ENCODE measurements around the gene LACRT. TPM values are rescaled to one million over a fixed set of nuclear protein-coding genes. Genes with fewer than 3 reads are reported as not detected.

The LACRT gene
- total and polyA plus RNA-seq, 2 of the 4 experiments (the other 2 are of a cell fraction): not detected

DNA sequence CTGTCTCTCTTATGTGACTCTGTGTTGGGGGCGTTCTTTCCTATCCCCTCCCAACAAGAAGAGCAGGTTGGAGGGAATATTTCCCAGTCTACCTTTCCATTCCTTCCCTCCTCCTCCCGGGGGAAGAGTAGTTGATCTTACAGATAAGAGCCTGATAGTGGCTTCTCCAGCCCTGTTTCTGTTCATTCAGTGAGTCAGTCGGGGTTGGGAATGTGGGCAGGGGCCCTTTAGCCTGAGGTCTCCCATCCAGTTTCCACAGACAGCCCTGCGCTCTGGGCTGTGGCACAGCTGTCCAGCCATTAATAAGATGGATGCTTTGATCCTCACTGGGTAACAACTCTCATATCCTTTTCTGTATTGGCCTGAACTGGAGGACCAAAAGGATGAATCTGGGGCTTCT, 28.1 kb downstream of the LACRT start:
- H3K36me3 ChIP-seq (ENCODE audit: control insufficient read depth, insufficient read depth, low read length): no peaks in the 10 kb centered on the region
- H2AK5ac ChIP-seq (ENCODE audit: low read depth, low read length): no peak overlapping the region
- no peak overlapping the region for H3K23ac ChIP-seq (ENCODE audit: low read depth, low read length)
- ChIA-PET CTCF (no interaction called here), POLR2A (ENCODE audit: unreplicated experiment) (no interaction called here)
- BruUV-seq (replicated peaks): no TSS peak
- dilution Hi-C loops (cut with HindIII; ENCODE audit: low sequenced_read_pairs, unreplicated experiment) (no loop called here), intact Hi-C loops (cut with micrococcal nuclease) (no loop called here), in situ Hi-C loops (cut with MboI; ENCODE audit: low sequenced_read_pairs) (no loop called here)
- H4K8ac ChIP-seq (ENCODE audit: low read depth in 2 of 2, low read length in 2 of 2): no peak overlapping the region
- no peak overlapping the region for H3K14ac ChIP-seq (replicated peaks; ENCODE audit: low read depth, low read length)
- peaks cover 2% of the 10 kb centered on the region; the same call in 1 of the 2 replicates for H3K27me3 ChIP-seq (ENCODE audit: control insufficient read depth, insufficient read depth, low read length)
- no peak overlapping the region for H2BK20ac ChIP-seq (ENCODE audit: low read depth, low read length)
- no CpG with 5 or more reads among the region's 4 CpGs for WGBS, 2 experiments (ENCODE audit: extremely low coverage in 2 of 2, insufficient read length in 1 of 2)
- no peak for DNase-seq
- no peak overlapping the region for H3K4me2 ChIP-seq (ENCODE audit: low read depth, low read length)
- no peaks in the 10 kb centered on the region for H3K9me1 ChIP-seq (ENCODE audit: insufficient read depth, low read length)
- no peak overlapping the region for H3K18ac ChIP-seq (ENCODE audit: low read depth, low read length)
- H3K9me3 ChIP-seq (ENCODE audit: control insufficient read depth, insufficient read depth, low read length): no peaks in the 10 kb centered on the region
- no peak overlapping the region for H4K91ac ChIP-seq (ENCODE audit: insufficient read depth, low read depth, low read length)
- no peak overlapping the region for H3K56ac ChIP-seq (ENCODE audit: extremely low read depth, insufficient read depth, low read length)
- no peaks in the 10 kb centered on the region for H4K20me1 ChIP-seq (ENCODE audit: insufficient read depth, low read length)
- no peak overlapping the region for H2BK5ac ChIP-seq (ENCODE audit: low read depth, low read length, poor library complexity, severe bottlenecking)
- no peak for TF ChIP-seq RFX5 (IDR thresholded peaks at IDR 0.05; ENCODE audit: low read depth, low read length)
- TF ChIP-seq CHD1 (IDR thresholded peaks at IDR 0.05; ENCODE audit: low read depth, low read length): no peak
- TF ChIP-seq, protein P1, sequence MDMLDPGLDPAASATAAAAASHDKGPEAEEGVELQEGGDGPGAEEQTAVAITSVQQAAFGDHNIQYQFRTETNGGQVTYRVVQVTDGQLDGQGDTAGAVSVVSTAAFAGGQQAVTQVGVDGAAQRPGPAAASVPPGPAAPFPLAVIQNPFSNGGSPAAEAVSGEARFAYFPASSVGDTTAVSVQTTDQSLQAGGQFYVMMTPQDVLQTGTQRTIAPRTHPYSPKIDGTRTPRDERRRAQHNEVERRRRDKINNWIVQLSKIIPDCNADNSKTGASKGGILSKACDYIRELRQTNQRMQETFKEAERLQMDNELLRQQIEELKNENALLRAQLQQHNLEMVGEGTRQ (IDR thresholded peaks at IDR 0.05; ENCODE audit: low read depth, low read length): no peak
- no peak for TF ChIP-seq MAZ (IDR thresholded peaks at IDR 0.05; ENCODE audit: borderline replicate concordance, low read depth, low read length)
- TF ChIP-seq, protein P2, sequence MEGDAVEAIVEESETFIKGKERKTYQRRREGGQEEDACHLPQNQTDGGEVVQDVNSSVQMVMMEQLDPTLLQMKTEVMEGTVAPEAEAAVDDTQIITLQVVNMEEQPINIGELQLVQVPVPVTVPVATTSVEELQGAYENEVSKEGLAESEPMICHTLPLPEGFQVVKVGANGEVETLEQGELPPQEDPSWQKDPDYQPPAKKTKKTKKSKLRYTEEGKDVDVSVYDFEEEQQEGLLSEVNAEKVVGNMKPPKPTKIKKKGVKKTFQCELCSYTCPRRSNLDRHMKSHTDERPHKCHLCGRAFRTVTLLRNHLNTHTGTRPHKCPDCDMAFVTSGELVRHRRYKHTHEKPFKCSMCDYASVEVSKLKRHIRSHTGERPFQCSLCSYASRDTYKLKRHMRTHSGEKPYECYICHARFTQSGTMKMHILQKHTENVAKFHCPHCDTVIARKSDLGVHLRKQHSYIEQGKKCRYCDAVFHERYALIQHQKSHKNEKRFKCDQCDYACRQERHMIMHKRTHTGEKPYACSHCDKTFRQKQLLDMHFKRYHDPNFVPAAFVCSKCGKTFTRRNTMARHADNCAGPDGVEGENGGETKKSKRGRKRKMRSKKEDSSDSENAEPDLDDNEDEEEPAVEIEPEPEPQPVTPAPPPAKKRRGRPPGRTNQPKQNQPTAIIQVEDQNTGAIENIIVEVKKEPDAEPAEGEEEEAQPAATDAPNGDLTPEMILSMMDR (conservative IDR thresholded peaks at IDR 0.05; ENCODE audit: low read depth, low read length): no peak
- TF ChIP-seq POLR2A (IDR thresholded peaks at IDR 0.05; ENCODE audit: low read depth, low read length): no peak
- TF ChIP-seq CEBPB (IDR thresholded peaks at IDR 0.05; ENCODE audit: low read depth, low read length): no peak
- no peak for TF ChIP-seq MXI1 (IDR thresholded peaks at IDR 0.05; ENCODE audit: borderline replicate concordance, low read depth, low read length)
- no peak for TF ChIP-seq SMC3 (IDR thresholded peaks at IDR 0.05; ENCODE audit: low read depth, low read length)
- TF ChIP-seq MAFK (IDR thresholded peaks at IDR 0.05; ENCODE audit: low read depth, low read length): no peak
- TF ChIP-seq RAD21 (IDR thresholded peaks at IDR 0.05; ENCODE audit: low read length): no peak
- no peak for TF ChIP-seq BHLHE40 (IDR thresholded peaks at IDR 0.05; ENCODE audit: low read depth, low read length)
- no peak for TF ChIP-seq NFE2L2 (IDR thresholded peaks at IDR 0.05; ENCODE audit: low read depth, low read length)
- TF ChIP-seq, protein P3, sequence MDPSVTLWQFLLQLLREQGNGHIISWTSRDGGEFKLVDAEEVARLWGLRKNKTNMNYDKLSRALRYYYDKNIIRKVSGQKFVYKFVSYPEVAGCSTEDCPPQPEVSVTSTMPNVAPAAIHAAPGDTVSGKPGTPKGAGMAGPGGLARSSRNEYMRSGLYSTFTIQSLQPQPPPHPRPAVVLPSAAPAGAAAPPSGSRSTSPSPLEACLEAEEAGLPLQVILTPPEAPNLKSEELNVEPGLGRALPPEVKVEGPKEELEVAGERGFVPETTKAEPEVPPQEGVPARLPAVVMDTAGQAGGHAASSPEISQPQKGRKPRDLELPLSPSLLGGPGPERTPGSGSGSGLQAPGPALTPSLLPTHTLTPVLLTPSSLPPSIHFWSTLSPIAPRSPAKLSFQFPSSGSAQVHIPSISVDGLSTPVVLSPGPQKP (IDR thresholded peaks at IDR 0.05; ENCODE audit: borderline replicate concordance, low read depth, low read length): no peak
- TF ChIP-seq RCOR1 (IDR thresholded peaks at IDR 0.05; ENCODE audit: insufficient replicate concordance, low read length): no peak
- no peak for TF ChIP-seq FOS (IDR thresholded peaks at IDR 0.05; ENCODE audit: low read depth, low read length)
- H3K4me1 ChIP-seq (ENCODE audit: control insufficient read depth, insufficient read depth, low read length): no peaks in the 10 kb centered on the region
- H2BK120ac ChIP-seq (ENCODE audit: low read depth, low read length): no peak overlapping the region
- no peak overlapping the region for H3K4me3 ChIP-seq (ENCODE audit: insufficient read depth, low read depth, low read length)
- no peaks in the 10 kb centered on the region for H3K79me1 ChIP-seq (ENCODE audit: low read depth in 1 of 2, low read length in 2 of 2)
- H2AK9ac ChIP-seq (replicated peaks; ENCODE audit: low read depth, low read length, poor library complexity): no peak overlapping the region
- H3K4ac ChIP-seq (ENCODE audit: low read depth, low read length): no peak overlapping the region
- H2AFZ ChIP-seq (replicated peaks; ENCODE audit: low read length, poor library complexity): no peak overlapping the region
- no peak overlapping the region for H3K27ac ChIP-seq (ENCODE audit: insufficient read depth, low read length)
- no peak for ATAC-seq (ENCODE audit: low read depth)
- no peak overlapping the region for H4K5ac ChIP-seq (ENCODE audit: low read depth, low read length)
- no peak overlapping the region for H2BK15ac ChIP-seq (ENCODE audit: low read depth, low read length)
- H3K9ac ChIP-seq (ENCODE audit: low read depth, low read length): no peak overlapping the region
